B cell (primary cell): ENCODE measurements around the gene UGGT1.

ENCODE experiments used
- EZH2 ChIP-seq: IDR thresholded peaks from 2 replicates; pipeline ENCODE4 v1.6.1; 2012; ENCODE audit warnings: borderline replicate concordance, low read depth, mild to moderate bottlenecking, moderate library complexity, low read length; ENCODE audit not compliant: insufficient read depth, poor library complexity, severe bottlenecking
- TF ChIP-seq, protein P1 (sequence below): fragments of 200-600 bp; IDR thresholded peaks from one replicate; pipeline ENCODE4 v1.8.0; 2022; ENCODE audit warnings: antibody characterized with exemption, mild to moderate bottlenecking

DNA sequence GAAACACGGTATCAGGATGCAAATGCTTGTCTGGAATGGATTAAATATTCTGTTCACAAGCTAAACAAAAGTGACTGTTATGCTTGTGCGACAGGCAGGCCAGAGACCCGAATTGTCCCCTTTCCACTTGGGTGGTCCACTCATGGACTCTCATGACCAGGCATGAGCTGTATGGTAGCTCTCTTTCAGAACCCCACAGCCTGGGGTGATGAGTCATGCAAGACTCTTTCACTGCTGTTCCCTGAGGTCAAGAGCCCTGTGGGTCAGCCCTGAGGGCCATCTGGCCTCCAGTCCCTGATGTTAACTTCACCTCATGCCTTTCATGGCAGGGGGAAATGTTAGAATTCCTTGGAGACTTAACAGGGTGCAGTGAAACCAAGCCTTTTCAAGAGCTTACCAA lies 49.4 kb upstream of the UGGT1 start:
- TF ChIP-seq, protein P1, sequence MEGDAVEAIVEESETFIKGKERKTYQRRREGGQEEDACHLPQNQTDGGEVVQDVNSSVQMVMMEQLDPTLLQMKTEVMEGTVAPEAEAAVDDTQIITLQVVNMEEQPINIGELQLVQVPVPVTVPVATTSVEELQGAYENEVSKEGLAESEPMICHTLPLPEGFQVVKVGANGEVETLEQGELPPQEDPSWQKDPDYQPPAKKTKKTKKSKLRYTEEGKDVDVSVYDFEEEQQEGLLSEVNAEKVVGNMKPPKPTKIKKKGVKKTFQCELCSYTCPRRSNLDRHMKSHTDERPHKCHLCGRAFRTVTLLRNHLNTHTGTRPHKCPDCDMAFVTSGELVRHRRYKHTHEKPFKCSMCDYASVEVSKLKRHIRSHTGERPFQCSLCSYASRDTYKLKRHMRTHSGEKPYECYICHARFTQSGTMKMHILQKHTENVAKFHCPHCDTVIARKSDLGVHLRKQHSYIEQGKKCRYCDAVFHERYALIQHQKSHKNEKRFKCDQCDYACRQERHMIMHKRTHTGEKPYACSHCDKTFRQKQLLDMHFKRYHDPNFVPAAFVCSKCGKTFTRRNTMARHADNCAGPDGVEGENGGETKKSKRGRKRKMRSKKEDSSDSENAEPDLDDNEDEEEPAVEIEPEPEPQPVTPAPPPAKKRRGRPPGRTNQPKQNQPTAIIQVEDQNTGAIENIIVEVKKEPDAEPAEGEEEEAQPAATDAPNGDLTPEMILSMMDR: no peak
- TF ChIP-seq EZH2: no peak
